CD4-positive, alpha-beta T cell treated with Interleukin-4 for 4 hours (primary cell): Measurements from ENCODE around the gene FGB.
A peak's percentile ranks its signal among the peaks of the same experiment; 100 is the strongest.

ENCODE experiments used
- DNase-seq: peaks from one replicate; pipeline ENCODE4 v3.0.0-alpha.2; 2020

FGB gene

DNA sequence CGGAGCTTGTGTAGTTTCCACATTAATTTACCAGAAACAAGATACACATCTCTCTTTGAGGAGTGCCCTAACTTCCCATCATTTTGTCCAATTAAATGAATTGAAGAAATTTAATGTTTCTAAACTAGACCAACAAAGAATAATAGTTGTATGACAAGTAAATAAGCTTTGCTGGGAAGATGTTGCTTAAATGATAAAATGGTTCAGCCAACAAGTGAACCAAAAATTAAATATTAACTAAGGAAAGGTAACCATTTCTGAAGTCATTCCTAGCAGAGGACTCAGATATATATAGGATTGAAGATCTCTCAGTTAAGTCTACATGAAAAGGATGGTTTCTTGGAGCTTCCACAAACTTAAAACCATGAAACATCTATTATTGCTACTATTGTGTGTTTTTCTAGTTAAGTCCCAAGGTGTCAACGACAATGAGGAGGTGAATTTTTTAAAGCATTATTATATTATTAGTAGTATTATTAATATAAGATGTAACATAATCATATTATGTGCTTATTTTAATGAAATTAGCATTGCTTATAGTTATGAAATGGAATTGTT lies at the start of gene FGB:
Gene FGB (plus strand): TSS at position 315 of the 558 bp plus-strand sequence. CDS start 8 bp downstream, at position 323.
- DNase-seq: no peak

DNA sequence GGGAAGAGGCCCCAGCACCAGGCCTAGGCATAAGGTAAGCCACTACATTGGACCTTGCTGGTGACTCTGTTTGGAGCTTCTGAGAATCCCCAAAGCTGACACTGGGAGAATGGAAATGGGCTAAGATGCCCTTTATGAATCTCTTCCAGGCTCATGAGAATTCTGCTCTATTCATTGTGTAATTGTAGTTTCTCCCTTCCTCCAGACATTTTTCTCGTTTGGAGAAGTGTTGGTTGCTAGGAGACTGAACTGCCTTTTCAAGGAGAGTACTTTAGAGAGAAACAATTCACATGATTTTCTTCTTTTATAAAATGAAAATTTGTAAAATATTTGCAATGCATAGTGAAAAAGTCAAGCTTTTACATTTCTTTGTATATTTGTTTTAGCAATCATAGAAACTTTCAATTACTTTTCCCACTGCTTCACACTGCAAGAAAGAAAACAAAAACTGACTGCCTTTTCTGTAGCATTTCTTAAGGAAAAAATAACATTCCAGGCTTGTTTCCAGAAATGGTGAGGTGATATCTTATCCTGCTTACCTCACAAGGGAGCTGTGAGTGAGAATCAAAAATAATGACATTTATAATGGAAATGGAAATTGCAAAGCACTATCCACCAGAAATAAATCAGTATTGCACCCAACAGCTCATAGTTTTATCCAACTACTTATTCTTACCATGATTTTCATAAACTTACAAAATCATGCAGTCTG lies 46.3 kb upstream of the FGB start:
- no peak for DNase-seq

DNA sequence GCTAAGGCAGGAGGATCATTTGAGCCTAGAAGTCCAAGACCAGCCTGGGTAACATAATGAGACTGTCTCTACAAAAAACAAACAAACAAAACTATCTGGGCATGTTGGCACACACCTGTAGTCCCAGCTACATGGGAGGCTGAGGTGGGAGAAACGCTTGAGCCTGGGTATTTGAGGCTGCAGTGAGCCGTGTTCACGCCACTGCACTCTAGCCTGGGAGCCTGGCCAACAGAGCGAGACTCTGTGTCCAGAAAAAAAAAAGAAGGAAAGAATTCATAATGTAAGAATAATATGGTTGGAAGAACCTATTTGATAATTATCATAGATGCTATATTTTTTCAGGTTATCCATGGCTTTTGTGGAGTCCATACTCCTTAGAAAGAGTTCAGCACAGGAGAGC lies 45.2 kb upstream of the FGB start:
- DNase-seq: no peak

DNA sequence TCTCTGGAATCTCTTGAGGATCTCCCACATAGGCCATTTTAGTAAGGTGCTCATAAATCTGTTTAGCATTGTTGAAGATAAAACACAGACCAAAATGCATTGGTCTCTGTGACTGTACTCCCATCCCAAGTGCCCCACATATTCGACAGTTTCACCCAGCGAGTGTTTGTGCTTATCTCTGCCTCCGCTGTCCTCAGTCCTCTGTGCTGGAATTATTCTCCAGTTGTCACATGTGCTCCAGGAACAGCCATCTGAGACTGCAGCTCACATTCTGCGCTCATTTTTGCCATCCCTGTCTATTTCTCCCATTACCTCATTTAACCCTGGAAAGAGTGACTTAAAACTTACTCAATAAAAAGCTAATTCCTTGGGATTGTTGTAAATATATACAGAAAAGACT lies 43.6 kb upstream of the FGB start:
- DNase-seq: no peak

DNA sequence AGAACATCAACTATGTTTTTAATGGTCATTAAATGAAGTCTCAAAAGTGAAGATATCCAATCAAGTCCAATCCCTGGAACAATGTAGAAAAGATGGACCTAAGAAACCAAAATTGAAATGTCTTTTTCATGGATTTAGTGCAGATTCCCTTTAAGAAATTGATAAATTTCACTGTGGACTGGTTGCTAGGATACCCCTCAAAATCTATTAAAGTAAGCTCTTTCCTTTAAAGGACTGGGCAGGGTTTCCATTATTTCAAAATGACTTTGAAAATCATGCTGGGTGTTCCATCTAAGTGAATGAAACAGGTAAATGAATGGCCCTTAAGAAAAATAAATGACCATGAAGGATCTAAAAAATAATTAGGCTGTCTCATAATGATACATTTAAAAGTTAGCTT lies 41.2 kb upstream of the FGB start:
- DNase-seq: no peak

DNA sequence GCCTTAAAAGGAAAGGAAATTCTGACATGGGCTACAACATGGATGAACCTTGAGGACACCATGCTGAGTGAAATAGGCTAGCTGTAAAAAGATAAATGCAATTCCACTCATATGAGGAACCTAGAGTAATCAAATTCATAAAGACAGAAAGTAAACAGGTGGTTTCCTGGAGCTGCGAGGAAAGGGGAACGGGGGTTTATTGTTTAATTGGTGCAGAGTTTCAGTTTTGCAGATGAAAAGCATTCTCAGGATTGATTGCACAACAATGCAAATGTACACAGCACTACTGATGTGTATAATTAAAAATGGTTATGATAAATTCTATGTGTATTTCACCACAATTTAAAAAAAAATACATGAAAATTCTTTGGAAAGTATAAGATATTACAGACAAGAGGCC lies 36.7 kb upstream of the FGB start:
- no peak for DNase-seq

DNA sequence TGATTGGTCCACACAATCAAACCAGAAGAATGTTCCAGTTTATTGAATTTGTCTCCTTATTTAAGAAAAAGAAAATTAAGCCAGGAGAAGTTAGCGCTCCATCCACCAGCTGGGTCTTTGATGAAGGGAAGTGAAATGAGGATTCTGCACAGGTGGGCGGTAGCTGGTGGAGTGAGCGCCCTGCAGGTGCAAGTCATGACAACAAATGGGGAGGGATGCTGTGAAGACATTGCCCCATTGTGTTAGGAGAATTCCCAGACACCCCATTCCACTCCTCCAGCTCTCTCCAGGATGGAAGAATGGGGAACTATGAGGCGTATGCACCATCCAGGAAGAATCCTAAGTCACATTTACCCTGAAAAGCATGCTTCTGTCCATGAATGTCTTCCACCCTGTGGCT lies 35.5 kb upstream of the FGB start:
- DNase-seq: no peak

DNA sequence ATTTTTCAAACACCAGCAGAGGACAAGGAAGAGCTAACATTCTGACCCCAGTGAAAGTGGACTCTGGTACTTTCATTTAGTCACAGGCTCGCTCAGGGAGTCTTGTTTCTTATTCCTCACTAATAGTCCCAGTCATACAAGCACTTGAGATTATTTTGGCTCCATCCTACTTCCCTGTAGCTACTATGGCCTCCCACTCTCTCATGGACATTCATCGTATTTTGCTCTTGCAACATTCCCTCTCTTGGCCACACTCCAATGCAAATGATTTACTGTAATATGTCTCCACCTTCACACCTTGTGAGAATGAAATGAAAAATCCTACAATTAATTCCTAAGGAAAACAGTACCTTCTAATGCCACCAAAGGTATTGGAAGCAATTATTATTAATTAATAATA lies 33.9 kb upstream of the FGB start:
- DNase-seq: no peak

DNA sequence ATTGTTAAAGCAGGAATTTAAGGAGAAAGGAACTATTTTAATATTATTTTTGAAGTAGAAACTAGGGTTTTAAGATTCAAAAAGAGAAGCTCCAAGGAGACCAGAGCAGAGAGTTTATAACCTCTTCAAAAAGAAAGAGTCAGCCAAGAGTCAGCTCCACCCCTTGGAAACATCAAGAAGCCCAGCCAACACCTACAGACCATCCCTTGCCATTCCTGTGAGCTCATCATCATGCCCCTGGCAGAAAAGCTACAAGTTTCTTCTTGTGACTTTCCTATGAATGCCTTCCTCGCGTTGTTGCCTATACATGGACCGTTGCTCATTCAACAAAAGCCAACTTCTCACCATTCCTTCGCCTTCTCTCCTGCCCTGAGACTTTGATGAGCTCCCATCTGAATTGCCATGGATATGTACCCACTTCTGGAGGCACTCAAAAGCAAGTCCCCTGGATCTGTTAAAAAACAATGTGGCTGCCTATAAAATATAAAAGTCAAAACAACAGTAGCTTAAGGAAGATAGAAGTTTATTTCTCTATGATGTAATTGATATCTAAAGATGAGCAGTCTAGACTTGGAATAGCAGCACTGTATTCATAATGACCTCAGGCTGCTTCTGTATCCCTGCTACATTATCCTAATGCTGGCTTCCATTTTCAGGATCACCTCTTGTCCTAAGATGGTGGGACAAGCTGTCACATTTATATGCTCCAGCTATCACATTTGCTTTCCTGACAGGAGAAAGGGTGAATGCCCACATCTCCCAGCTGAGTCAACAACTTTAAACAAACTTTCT lies 32.9 kb upstream of the FGB start:
- no peak for DNase-seq

DNA sequence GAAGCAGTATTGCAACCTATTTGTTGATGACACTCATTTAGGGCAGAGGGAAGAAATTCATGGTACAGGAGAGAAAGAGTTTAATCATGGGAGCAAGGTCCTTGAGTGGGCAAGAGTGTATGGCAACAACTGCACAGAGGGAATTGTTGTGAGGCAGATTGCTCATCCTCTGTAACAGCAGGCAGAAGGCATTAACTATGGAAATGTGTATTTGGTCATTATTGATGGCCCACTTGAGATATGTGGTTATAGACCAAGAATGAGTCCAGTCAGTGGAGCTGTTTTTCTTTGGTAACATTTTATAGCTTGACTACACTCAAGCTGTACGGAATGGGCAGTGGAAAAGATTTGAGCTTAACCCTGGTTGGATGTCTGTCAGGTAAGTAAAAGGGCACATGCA lies 28.5 kb upstream of the FGB start:
- no peak for DNase-seq

DNA sequence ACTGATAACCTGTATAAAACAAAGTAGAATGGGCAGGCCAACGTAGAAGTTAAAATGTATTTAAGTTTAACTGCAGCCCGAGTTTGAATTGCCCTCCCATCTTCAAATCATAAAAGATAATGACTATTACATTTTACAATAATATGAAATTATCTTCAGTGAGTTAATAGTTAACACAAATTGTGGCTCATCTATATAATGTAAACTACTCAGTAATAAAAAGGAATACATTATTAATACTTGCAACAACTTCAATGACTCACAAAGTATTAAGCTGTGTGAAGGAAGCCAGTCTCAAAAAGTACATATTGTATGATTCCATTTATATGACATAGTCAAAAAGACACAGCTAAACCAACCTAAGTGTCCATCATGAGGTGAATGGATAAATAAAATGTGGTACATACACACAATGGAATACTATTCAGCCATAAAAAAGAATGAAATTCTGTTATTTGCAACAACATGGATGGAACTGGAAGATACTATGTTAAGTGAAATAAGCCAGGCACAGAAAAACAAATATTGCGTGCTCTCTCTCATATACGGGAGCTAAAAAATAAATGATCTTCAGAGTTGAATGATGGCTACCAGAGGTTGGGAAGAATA lies 20.4 kb upstream of the FGB start:
- no peak for DNase-seq

DNA sequence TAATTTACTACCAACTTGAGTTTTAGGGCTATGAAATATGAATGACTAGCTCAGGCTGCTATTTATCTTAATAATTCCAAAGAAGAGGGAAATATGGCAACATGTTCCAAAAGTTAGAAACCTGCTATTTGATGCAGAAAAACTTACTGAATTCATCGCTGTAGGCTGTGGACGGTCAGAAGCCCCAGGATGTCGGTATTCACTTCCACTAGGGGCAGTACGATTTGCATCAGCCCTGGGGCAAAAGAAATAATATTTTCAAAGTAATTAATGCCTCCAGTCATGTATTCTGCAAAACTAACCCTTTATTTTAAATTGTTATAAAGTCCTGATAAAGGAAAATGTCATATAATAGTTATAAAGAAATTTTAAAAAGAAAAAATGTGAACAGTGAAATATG lies 17.1 kb upstream of the FGB start:
- no peak for DNase-seq

DNA sequence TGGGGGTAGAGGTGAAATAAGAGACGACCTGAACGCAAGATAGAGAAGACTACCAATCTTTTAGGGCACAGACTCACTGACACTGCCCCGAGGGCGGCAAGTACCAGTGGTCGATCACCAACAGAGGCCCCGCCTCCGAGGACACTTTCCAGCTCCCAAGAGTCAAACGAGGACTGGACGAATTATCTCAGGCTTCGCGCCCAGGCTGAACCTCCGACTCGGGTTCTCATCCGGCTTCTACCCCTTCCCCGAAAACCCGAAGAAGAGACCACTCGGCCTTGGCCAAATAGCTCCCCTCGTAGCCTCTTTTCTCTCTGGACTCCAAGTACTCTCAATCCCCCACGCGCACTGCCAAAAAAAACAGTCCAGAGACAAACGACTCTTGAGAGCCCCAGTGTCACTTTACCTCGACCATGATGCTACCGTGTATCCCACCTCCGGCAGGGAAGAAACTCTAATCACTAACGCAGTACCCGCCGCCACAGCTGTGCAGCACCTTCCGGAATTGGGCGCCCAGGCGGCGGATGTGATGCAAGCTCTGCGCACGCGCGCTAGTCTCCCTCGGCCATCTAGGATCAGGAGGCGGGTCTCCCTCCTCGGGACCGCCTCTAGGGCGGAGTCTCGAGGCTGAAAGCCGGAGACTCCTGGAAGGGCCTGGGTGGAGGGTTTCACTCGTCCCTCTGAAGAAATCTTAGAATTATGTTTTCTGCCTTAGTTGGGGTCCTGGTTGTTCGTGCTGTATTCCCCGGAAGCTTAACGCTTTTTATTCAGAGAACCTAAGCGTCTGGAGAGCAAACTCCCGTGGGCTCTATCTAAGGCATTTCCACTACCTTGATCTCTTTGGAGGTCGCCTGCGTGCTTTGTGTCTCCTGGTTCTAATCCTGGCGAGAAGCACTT lies 12.7 kb upstream of the FGB start, which contains the start of gene PLRG1:
Gene PLRG1 (minus strand): TSS at position 507 of the 897 bp plus-strand sequence. CDS start 92 bp downstream, at position 415.
- DNase-seq: peak; percentile 95

DNA sequence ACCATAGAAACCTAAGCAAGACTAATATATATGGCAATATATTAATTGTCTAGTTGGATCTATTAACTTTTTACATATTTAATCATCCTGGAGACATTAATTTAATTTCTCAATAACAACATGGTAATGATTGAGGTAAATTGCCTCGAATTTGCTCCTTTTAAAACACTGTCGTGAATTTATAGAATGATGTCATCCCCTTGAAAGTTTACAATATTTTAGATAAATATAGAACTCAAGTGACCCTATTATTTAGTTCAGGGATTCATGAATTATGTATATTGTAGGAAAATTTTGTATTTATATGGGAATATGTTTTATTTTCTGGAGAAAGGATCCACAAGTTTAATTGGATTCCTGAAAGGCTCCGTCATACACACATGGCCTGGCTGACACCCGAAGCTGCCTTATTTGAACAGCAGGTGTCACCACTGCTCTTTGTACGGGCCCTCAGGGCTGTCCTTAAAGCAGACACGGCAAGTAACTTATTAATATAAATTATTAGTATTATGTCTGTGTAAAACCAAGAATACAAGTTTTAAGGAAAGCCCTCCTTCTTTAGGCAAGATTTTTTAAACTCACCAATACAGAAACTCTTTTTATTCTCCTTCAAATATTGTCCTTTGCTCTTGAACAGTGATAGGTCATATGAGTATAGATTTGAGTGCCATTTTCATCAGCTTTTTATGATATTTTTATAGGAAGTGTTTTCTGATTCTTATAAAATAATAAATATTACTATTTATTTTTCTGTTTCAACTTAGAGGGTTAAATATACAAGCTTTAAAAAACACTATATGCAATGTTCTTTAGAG lies 10.7 kb upstream of the FGB start:
- DNase-seq: peak; percentile 79

DNA sequence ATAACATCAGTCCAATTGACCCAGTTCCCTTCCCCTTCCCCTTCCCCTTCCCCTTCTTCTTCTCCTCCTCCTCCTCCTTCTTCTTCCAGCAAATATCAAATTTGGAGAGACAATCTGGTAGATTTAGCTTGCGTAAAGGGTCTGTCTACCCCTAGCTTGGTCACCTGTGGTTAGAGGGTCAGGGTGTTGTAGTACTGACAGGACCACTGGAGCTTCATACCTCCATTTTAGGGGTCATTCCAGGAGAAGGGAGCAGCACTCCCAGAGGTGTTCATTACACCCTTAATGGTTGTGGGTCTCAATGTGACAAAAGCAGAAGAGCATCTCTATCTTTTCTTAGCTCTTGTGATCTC lies 3.7 kb upstream of the FGB start:
- no peak for DNase-seq

DNA sequence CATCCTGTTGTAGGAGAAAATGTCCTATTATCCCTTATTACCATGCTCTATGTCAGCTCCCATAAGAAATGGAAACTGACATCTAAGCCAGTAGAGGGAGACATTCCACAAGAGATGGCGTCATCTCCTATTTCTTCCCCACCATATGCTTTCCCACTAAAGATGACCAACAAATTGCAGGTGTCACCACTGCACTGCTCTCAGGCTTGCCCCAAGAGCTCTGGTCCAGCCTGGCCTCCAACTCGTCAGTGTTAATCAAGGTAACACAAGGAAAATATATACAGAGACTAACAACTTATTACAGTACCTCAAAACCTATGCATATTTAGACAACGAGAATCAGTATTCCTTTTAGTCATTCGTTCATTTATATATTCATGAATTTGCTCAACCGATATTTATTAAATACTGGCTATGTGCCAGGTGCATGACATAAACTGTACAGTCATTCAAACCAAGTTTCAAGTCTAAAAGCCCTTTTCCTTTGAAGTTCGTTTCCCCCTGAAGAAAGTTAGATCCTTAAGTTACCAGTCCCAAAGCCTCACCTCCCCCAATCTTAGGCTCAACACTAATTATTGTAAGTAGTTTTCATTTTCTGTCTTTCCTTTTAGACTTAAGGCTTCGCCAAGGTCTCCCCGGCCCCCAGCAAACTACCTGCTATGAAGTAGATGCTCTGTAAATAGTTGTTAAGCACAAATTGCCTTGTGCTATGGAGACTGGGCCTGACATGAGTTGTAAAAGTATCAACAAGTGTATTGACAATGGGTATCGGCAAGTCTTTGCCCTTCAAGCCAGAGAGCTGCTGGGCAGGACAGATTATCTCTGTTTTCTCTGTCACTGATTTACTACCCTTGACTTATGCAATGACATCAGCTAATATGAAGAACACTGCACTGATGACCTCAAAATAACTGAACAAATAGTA lies 3.1 kb upstream of the FGB start:
- DNase-seq: peak; percentile 12

DNA sequence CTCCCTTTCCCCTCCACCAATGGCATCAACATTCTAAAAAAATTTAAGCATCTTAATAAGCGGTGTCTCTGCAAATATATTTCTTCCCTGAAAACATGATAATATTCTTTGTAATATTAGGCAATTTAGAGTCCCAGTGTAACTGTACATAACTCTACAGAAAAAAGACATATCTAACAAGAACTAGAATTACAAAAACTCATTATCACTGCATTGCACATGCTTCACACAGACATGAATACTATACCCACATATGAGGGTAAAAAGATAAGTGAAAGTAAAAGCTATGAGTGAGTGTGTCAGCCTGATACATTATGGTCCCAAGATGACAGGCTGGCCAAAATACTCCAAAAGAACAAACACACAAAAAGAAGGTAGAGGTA lies 2.4 kb upstream of the FGB start:
- DNase-seq: no peak

DNA sequence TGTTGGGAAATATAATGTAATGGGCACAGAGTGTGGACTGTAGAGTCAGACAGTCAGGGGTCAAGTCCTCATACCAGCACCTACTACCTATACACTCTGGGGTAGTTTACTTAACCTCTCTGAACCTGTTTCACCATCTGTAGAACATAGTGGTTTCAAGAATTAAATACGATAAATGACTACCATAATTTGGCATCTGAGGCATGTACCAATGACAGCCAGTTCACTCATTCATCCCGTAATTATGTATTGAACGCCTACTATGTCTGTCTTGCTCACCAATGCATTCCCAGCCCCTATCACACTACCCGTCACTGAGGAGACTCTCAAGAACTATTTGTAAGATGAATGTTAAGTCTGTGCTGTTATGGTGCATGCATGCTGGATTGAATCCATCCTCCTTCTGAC lies 2.0 kb upstream of the FGB start:
- DNase-seq: no peak

DNA sequence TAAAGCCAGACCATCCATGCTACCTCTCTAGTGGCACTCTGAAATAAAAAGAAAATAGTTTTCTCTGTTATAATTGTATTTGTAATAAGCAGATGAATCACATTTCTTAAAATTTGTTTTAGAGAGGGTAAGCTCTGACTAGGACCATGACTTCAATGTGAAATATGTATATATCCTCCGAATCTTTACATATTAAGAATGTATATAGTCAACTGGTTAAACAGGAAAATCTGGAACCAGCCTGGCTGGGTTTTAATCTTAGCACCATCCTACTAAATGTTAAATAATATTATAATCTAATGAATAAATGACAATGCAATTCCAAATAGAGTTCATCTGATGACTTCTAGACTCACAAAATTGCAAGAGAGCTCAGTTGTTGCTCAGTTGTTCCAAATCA lies 1.5 kb downstream of the FGB start:
- DNase-seq: no peak

DNA sequence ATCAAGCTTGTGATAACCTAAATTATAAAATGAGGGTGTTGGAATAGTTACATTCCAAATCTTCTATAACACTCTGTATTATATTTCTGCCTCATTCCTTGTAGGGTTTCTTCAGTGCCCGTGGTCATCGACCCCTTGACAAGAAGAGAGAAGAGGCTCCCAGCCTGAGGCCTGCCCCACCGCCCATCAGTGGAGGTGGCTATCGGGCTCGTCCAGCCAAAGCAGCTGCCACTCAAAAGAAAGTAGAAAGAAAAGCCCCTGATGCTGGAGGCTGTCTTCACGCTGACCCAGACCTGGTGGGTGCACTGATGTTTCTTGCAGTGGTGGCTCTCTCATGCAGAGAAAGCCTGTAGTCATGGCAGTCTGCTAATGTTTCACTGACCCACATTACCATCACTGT lies 2.9 kb downstream of the FGB start:
- no peak for DNase-seq
